ENCODE results near the gene GRK4. TPM values are rescaled to one million over a fixed set of nuclear protein-coding genes. Genes with fewer than 3 reads are reported as not detected.

Gene GRK4
- total RNA-seq, 1 donor from 2014 or later: 6.7 TPM

- H3K4me3 ChIP-seq (ENCODE audit: insufficient read depth, low read depth, low read length): no peak overlapping the region
Measured at GRCh38 chr4:2925931-2926860, 37.2 kb upstream of the GRK4 start.

DNA sequence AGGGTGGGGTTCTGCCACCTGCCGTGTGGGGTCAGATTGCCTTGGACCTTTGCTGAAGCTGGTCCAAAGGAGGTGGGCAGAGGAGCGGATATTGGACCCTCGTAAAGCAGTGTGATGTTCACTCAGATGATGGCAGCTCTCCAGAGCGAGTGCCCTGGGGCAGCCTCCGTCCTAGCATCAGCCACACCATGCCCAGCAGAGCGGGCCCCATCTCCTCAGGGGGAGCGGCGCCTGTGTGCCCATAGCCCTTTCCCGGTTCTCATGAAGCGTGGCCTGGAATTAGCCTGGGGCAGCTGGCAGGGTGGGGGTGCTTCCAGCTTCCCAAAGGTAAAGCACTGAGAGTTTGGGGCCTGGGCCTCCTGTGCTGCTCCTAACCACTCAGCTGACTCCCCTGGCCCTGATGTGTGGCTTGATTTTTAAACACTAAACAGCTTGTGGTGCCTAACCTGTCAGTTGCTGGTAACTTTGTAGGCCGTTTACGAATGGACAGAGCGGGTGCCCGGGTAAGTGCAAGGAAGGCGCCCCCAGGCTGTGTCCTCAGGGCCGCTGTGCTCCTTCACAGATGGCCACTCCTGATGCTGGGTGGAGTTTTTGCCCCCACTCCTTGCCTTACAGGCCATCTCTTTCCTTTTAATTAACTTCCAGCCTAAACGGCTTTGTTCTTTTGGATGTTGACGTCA lies 36.2 kb upstream of the GRK4 start:
- no peak overlapping the region for H3K4me2 ChIP-seq (ENCODE audit: low read length)
- Mint-ChIP-seq H3K27ac (ENCODE audit: unreplicated experiment) (no peak overlapping the region), H3K4me3 (ENCODE audit: unreplicated experiment) (no peak overlapping the region), H3K36me3 (ENCODE audit: low read depth, unreplicated experiment) (peaks cover 17% of the 10 kb centered on the region), H3K4me1 (ENCODE audit: low read depth, unreplicated experiment) (peaks cover 11% of the 10 kb centered on the region), H3K27me3 (ENCODE audit: low read depth, unreplicated experiment) (no peaks in the 10 kb centered on the region), H3K9me3 (ENCODE audit: unreplicated experiment) (no peaks in the 10 kb centered on the region)
- no peak overlapping the region for H3K27ac ChIP-seq (ENCODE audit: low read depth, low read length)
- no peak overlapping the region for H2AFZ ChIP-seq (ENCODE audit: low read depth, low read length)
- H3K27me3 ChIP-seq (ENCODE audit: insufficient read depth, low read length): no peaks in the 10 kb centered on the region
- H3K79me2 ChIP-seq (ENCODE audit: insufficient read depth, low read length): peaks cover 53% of the 10 kb centered on the region
- peaks cover 52% of the 10 kb centered on the region for H4K20me1 ChIP-seq (ENCODE audit: insufficient read depth, low read length)
- H3K4me1 ChIP-seq (ENCODE audit: insufficient read depth, low read length): peaks cover 16% of the 10 kb centered on the region
- no peak overlapping the region for H3K9ac ChIP-seq (ENCODE audit: low read length)
- H3K36me3 ChIP-seq (ENCODE audit: insufficient read depth, low read length): peaks cover 20% of the 10 kb centered on the region
- no peak overlapping the region for H3K4me3 ChIP-seq (ENCODE audit: insufficient read depth, low read depth, low read length)
- FAIRE-seq (no peak), DNase-seq (ENCODE audit: low read depth) (no peak)
- no peaks in the 10 kb centered on the region for H3K9me3 ChIP-seq (ENCODE audit: insufficient read depth, low read depth, low read length)
- TF ChIP-seq EZH2 (IDR thresholded peaks at IDR 0.05; ENCODE audit: insufficient read depth, low read length): no peak
- TF ChIP-seq, protein P1, sequence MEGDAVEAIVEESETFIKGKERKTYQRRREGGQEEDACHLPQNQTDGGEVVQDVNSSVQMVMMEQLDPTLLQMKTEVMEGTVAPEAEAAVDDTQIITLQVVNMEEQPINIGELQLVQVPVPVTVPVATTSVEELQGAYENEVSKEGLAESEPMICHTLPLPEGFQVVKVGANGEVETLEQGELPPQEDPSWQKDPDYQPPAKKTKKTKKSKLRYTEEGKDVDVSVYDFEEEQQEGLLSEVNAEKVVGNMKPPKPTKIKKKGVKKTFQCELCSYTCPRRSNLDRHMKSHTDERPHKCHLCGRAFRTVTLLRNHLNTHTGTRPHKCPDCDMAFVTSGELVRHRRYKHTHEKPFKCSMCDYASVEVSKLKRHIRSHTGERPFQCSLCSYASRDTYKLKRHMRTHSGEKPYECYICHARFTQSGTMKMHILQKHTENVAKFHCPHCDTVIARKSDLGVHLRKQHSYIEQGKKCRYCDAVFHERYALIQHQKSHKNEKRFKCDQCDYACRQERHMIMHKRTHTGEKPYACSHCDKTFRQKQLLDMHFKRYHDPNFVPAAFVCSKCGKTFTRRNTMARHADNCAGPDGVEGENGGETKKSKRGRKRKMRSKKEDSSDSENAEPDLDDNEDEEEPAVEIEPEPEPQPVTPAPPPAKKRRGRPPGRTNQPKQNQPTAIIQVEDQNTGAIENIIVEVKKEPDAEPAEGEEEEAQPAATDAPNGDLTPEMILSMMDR (IDR thresholded peaks at IDR 0.05; ENCODE audit: insufficient read depth, low read depth, low read length): no peak

More at GRCh38 chr4:2925931-2926860, 37.2 kb upstream of the GRK4 start:
- H3K4me1 ChIP-seq (ENCODE audit: insufficient read depth, low read length): peaks cover 11% of the 10 kb centered on the region
- H3K36me3 ChIP-seq (ENCODE audit: insufficient read depth, low read length): peaks cover 20% of the 10 kb centered on the region
- peaks cover 52% of the 10 kb centered on the region for H3K79me2 ChIP-seq (ENCODE audit: insufficient read depth, low read length)
- Mint-ChIP-seq H3K9me3 (ENCODE audit: unreplicated experiment) (no peaks in the 10 kb centered on the region), H3K27me3 (ENCODE audit: low read depth, unreplicated experiment) (no peaks in the 10 kb centered on the region), H3K4me3 (ENCODE audit: unreplicated experiment) (no peak overlapping the region), H3K4me1 (ENCODE audit: low read depth, unreplicated experiment) (peaks cover 14% of the 10 kb centered on the region), H3K36me3 (ENCODE audit: low read depth, unreplicated experiment) (peaks cover 19% of the 10 kb centered on the region), H3K27ac (ENCODE audit: unreplicated experiment) (no peak overlapping the region)
- H3K27me3 ChIP-seq (ENCODE audit: insufficient read depth, low read length): no peaks in the 10 kb centered on the region
- no peaks in the 10 kb centered on the region for H3K9me3 ChIP-seq (ENCODE audit: insufficient read depth, low read depth, low read length)
- H2AFZ ChIP-seq (ENCODE audit: low read depth, low read length): no peak overlapping the region
- DNase-seq (ENCODE audit: low read depth): no peak
- no peak for FAIRE-seq
- peaks cover 42% of the 10 kb centered on the region for H4K20me1 ChIP-seq (ENCODE audit: insufficient read depth, low read length)
- H3K27ac ChIP-seq (ENCODE audit: low read depth, low read length): no peak overlapping the region
- TF ChIP-seq, protein P1 (IDR thresholded peaks at IDR 0.05; ENCODE audit: insufficient read depth, low read depth, low read length): no peak
- no peak for TF ChIP-seq EZH2 (IDR thresholded peaks at IDR 0.05; ENCODE audit: insufficient read depth, low read length)
- no peak overlapping the region for H3K4me2 ChIP-seq (ENCODE audit: low read length)
- H3K9ac ChIP-seq (ENCODE audit: low read length): no peak overlapping the region
